Measurements from ENCODE around the gene RPL18.

The RPL18 gene

GRCh38 chr19:48629297-48629598 lies 10.3 kb upstream of the RPL18 start:
- DNase-seq: no peak

- DNase-seq: no peak
These were observed 9.7 kb upstream of the RPL18 start for GRCh38 chr19:48628486-48629296.

GRCh38 chr19:48627865-48628314 lies 8.9 kb upstream of the RPL18 start:
- no peak for DNase-seq

GRCh38 chr19:48627201-48627864 lies 8.4 kb upstream of the RPL18 start:
- DNase-seq: no peak

GRCh38 chr19:48625891-48626327 lies 6.9 kb upstream of the RPL18 start:
- no peak for DNase-seq

- DNase-seq: no peak
These were observed 6.1 kb upstream of the RPL18 start for GRCh38 chr19:48624791-48625723.

- peak; percentile 89 to 99 for DNase-seq
These were observed 5.2 kb upstream of the RPL18 start for GRCh38 chr19:48624067-48624594.

- DNase-seq: no peak
These were observed 4.6 kb upstream of the RPL18 start for GRCh38 chr19:48623556-48624066.

- DNase-seq: no peak
These were observed 961 bp upstream of the RPL18 start for GRCh38 chr19:48619692-48620585.

- no peak for DNase-seq
These were observed 581 bp downstream of the RPL18 start for GRCh38 chr19:48618278-48618915.

GRCh38 chr19:48617146-48617937 lies 1.6 kb downstream of the RPL18 start:
- DNase-seq: no peak

- no peak for DNase-seq
These were observed 2.4 kb downstream of the RPL18 start for GRCh38 chr19:48616491-48617056.

- DNase-seq: no peak
These were observed 2.9 kb downstream of the RPL18 start for GRCh38 chr19:48616041-48616436.

GRCh38 chr19:48615231-48616040 lies 3.5 kb downstream of the RPL18 start:
- DNase-seq: no peak

- peak; percentile 81 to 93 for DNase-seq
These were observed 4.3 kb downstream of the RPL18 start, which contains the start of gene FAM83E for GRCh38 chr19:48614436-48615230. FAM83E (minus strand) TSS chr19:48615076; CDS start chr19:48613372, 1,704 bp downstream.

GRCh38 chr19:48613852-48614435 lies 5.0 kb downstream of the RPL18 start:
- no peak for DNase-seq

GRCh38 chr19:48613024-48613851 lies 5.7 kb downstream of the RPL18 start:
- no peak for DNase-seq
